T-helper 1 cell treated with Interleukin-12 subunit alpha and Interleukin-12 subunit beta and Interleukin-4 antibody, amounts not matched to agents 30 μg/mL and 1 μg/mL, for 36 hours (primary cell): ENCODE measurements around the gene DTX1.

Experiments used
- H3K27ac Mint-ChIP-seq: one replicate; pipeline ENCODE4 v1.8.0; 2021; ENCODE audit warnings: mild to moderate bottlenecking, mixed read lengths
- H3K27me3 Mint-ChIP-seq: one replicate; pipeline ENCODE4 v1.8.0; 2021; ENCODE audit warnings: low read depth, mixed read lengths
- H3K36me3 Mint-ChIP-seq: one replicate; pipeline ENCODE4 v1.8.0; 2021; ENCODE audit warnings: low read depth, mixed read lengths
- H3K4me1 Mint-ChIP-seq: one replicate; pipeline ENCODE4 v1.8.0; 2021; ENCODE audit warnings: low read depth, mixed read lengths
- H3K4me3 Mint-ChIP-seq: one replicate; pipeline ENCODE4 v1.8.0; 2021; ENCODE audit warnings: mild to moderate bottlenecking, moderate library complexity, mixed read lengths
- H3K9me3 Mint-ChIP-seq: one replicate; pipeline ENCODE4 v1.8.0; 2021; ENCODE audit warnings: mixed read lengths

DTX1 gene

GRCh38 chr12:113091506-113091905, 35.0 kb downstream of the DTX1 start:
- no peaks in the 10 kb centered on the region for H3K36me3 Mint-ChIP-seq
- peaks cover 17% of the 10 kb centered on the region for H3K4me1 Mint-ChIP-seq
- H3K27ac Mint-ChIP-seq, result no peak overlapping the region
- no peaks in the 10 kb centered on the region for H3K27me3 Mint-ChIP-seq
- H3K9me3 Mint-ChIP-seq, result no peaks in the 10 kb centered on the region
- no peak overlapping the region for H3K4me3 Mint-ChIP-seq

DNA sequence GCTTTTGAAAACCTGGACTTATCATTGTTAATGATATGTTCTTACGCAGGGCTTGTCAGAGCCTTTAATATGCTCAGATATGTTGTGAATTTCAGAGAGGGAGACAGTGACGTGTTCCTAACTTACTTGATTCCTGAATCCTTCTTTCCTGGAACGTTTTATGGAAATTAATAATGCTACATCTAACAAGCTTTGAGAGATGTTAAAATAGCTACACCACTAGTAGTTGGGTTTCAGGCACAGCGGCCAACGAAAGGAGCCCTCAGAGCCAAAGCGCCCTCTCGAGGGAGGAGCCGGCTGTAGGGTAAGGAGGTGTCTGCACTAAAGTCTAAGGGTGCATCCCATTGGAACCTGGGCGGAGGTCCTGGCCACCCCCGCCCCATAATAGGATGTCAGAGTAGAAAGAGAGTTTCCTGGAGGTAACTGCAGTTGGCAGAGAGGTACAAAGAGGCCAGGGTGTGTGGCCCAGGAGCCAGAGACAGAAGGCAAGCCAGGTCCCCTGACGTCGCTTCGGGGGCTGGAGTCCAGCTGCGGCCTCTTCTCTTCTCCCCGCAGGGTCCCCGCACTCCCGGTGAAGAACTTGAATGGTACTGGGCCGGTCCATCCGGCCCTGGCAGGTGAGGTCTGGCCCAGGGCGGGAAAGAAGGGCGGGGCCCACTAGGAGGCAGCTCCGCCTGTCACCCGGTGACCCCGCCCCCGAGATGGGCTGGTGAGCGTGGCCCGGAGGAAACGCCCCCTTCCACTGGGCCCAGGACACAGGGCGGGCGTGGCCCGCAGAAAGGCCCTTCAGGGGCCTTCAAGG, 36.3 kb downstream of the DTX1 start:
- H3K4me1 Mint-ChIP-seq, result peaks cover 12% of the 10 kb centered on the region
- H3K36me3 Mint-ChIP-seq, result no peaks in the 10 kb centered on the region
- no peak overlapping the region for H3K27ac Mint-ChIP-seq
- no peaks in the 10 kb centered on the region for H3K27me3 Mint-ChIP-seq
- no peaks in the 10 kb centered on the region for H3K9me3 Mint-ChIP-seq
- H3K4me3 Mint-ChIP-seq, result no peak overlapping the region

GRCh38 chr12:113093409-113094101, 37.0 kb downstream of the DTX1 start:
- H3K36me3 Mint-ChIP-seq, result no peaks in the 10 kb centered on the region
- no peak overlapping the region for H3K4me3 Mint-ChIP-seq
- H3K27ac Mint-ChIP-seq, result no peak overlapping the region
- H3K4me1 Mint-ChIP-seq, result peaks cover 15% of the 10 kb centered on the region
- H3K27me3 Mint-ChIP-seq, result no peaks in the 10 kb centered on the region
- no peaks in the 10 kb centered on the region for H3K9me3 Mint-ChIP-seq

- no peaks in the 10 kb centered on the region for H3K36me3 Mint-ChIP-seq
These were observed 38.2 kb downstream of the DTX1 start for GRCh38 chr12:113094738-113095137.

DNA sequence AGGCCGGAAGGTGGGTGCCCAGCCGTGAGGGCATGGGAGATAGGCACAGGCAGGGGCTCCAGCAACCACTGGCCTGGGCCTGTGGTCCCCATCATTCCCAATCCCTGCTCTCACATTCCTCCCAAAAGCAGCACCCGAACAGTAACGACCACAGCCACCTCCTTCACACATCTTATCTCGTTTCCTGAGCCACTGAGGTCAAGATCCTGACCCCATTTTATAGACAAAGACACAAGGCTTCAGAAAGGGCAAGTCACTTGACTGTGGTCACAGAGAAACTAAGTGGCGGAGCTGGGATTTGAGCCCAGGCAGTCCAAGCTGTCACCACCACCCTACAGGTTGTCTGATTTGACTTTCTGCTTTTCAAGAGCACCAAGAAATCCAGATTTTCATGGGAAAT, 38.9 kb downstream of the DTX1 start:
- H3K27ac Mint-ChIP-seq, result no peak overlapping the region
- H3K36me3 Mint-ChIP-seq, result no peaks in the 10 kb centered on the region
- no peaks in the 10 kb centered on the region for H3K27me3 Mint-ChIP-seq
- H3K4me1 Mint-ChIP-seq, result peaks cover 2% of the 10 kb centered on the region
- H3K9me3 Mint-ChIP-seq, result no peaks in the 10 kb centered on the region
- H3K4me3 Mint-ChIP-seq, result no peak overlapping the region

More at GRCh38 chr12:113094738-113095137, 38.2 kb downstream of the DTX1 start:
- H3K4me3 Mint-ChIP-seq, result no peak overlapping the region
- no peaks in the 10 kb centered on the region for H3K9me3 Mint-ChIP-seq
- H3K4me1 Mint-ChIP-seq, result peaks cover 6% of the 10 kb centered on the region
- H3K27ac Mint-ChIP-seq, result no peak overlapping the region
- H3K27me3 Mint-ChIP-seq, result no peaks in the 10 kb centered on the region

DNA sequence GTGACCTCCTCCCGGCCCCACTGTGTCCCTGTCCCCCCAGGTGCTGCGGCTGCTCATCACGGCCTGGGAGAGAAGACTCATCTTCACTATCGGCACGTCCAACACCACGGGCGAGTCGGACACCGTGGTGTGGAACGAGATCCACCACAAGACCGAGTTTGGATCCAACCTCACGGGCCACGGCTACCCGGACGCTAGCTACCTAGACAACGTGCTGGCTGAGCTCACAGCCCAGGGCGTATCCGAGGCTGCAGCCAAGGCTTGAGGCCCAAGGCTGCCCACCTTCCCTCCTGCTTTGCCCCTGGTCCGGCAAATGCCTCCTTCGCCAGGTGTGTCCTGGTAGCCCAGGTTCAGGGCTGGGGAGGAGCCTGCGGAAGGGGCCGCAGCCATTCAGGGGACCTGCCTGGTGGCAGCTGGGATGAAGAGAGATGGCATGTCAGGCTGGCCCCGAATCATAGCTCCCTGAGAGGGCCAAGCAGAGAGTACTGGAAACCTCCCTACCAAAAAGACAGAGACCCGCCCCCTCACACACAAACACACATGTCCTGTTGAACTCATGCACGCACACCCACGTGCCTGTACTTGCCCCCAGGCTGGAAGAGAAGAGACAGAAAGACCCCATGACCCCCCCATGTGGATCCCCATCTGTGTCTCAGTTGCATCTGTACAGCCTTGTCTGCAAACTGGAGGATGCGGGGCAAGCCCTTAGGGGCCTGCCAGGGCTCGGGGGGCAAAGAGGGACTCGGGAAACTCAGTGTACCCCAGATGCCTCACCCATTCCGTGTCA, 40.3 kb downstream of the DTX1 start:
- Mint-ChIP-seq H3K27me3 (no peaks in the 10 kb centered on the region), H3K4me3 (no peak overlapping the region), H3K9me3 (no peaks in the 10 kb centered on the region), H3K4me1 (peaks cover 2% of the 10 kb centered on the region), H3K27ac (no peak overlapping the region), H3K36me3 (no peaks in the 10 kb centered on the region)

DNA sequence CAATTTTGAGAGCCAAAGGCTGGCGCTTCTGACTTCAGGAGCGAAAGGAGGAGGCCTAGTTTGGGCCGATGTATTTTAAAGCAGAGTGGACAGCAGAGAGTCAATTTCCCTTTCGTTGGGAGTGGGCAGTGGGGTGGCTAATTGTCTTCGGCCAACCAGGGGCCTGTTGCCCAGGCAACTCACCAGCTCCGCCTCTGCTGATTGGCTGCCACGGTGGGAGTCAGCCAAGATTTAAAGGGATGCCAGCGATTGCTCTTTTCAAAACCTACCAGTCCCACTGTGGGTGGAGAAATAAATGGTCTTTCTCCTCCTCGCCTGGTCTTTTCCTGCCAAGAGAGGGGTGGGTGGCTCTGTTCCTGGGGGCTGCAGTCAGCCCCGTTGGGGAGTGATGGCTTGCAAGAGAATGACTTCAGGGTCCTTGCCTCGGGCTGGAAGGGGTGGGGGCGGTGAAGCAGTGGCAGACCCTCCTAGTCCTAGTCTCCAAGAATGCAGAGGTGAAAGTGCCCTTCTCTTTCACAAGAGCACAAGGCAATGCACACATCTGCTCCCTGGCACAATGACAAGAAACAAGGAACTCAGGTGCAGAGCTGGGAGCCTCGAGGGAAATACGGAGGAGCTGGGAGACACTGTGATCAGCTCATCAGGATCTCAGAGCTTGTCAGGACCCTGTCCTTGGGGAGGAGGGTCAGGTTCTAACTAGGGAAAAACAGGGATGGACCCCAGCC, 41.3 kb downstream of the DTX1 start:
- no peaks in the 10 kb centered on the region for H3K9me3 Mint-ChIP-seq
- H3K27ac Mint-ChIP-seq, result no peak overlapping the region
- no peak overlapping the region for H3K4me3 Mint-ChIP-seq
- H3K27me3 Mint-ChIP-seq, result no peaks in the 10 kb centered on the region
- H3K4me1 Mint-ChIP-seq, result peaks cover 5% of the 10 kb centered on the region
- no peaks in the 10 kb centered on the region for H3K36me3 Mint-ChIP-seq

- no peak overlapping the region for H3K27ac Mint-ChIP-seq
- no peak overlapping the region for H3K4me3 Mint-ChIP-seq
These were observed 42.0 kb downstream of the DTX1 start for GRCh38 chr12:113098441-113099028.

DNA sequence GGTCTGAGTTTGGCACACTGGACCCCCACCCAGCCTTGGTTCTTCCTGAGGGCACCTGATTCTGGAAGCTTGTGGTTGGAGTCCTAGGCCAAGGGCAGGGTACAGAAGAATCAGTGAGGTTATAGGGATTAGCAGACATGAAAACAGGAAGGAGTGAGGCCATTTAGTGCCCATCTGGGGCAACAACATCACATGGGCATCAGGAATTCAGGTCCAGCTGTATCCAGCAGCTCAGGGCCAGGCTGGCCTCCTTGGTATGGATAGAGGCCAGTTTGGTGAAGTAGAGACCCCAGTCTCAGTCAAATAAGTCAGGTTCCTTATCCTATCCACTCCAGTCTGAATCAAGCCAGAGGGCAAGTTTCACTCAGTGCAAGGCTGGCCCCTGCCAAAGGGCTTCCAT, 42.8 kb downstream of the DTX1 start:
- H3K27ac Mint-ChIP-seq, result no peak overlapping the region
- no peaks in the 10 kb centered on the region for H3K27me3 Mint-ChIP-seq
- no peaks in the 10 kb centered on the region for H3K36me3 Mint-ChIP-seq
- H3K9me3 Mint-ChIP-seq, result no peaks in the 10 kb centered on the region
- no peak overlapping the region for H3K4me3 Mint-ChIP-seq
- H3K4me1 Mint-ChIP-seq, result peaks cover 7% of the 10 kb centered on the region

More at GRCh38 chr12:113098441-113099028, 42.0 kb downstream of the DTX1 start:
- Mint-ChIP-seq H3K4me1 (peaks cover 6% of the 10 kb centered on the region), H3K36me3 (no peaks in the 10 kb centered on the region), H3K27me3 (no peaks in the 10 kb centered on the region), H3K9me3 (no peaks in the 10 kb centered on the region)

GRCh38 chr12:113099764-113100163, 43.2 kb downstream of the DTX1 start:
- peaks cover 7% of the 10 kb centered on the region for H3K4me1 Mint-ChIP-seq
- H3K4me3 Mint-ChIP-seq, result no peak overlapping the region
- peaks cover 2% of the 10 kb centered on the region for H3K27me3 Mint-ChIP-seq
- no peaks in the 10 kb centered on the region for H3K36me3 Mint-ChIP-seq
- no peak overlapping the region for H3K27ac Mint-ChIP-seq
- H3K9me3 Mint-ChIP-seq, result no peaks in the 10 kb centered on the region

DNA sequence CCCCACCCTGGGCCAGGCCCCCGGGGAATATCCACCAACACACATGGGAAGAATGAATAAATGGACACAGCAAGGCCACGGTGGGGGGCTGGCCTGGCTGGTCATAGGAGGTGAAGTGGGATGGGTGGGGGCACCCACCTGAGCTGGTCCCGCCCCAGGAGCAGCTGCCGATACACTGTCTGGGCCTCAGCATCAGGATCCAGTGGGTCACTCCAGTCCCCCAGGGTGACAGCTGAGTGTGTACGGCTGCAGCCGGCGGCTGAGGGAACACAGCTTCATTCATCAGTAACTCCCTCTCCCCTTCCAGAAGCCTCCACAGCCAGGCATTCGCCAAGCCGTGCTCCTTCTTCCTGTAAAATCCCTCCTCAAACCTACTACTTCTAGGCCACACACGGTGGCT, 45.2 kb downstream of the DTX1 start:
- Mint-ChIP-seq H3K9me3 (no peaks in the 10 kb centered on the region), H3K4me3 (no peak overlapping the region), H3K4me1 (peaks cover 7% of the 10 kb centered on the region), H3K27me3 (peaks cover 5% of the 10 kb centered on the region), H3K27ac (no peak overlapping the region), H3K36me3 (no peaks in the 10 kb centered on the region)

DNA sequence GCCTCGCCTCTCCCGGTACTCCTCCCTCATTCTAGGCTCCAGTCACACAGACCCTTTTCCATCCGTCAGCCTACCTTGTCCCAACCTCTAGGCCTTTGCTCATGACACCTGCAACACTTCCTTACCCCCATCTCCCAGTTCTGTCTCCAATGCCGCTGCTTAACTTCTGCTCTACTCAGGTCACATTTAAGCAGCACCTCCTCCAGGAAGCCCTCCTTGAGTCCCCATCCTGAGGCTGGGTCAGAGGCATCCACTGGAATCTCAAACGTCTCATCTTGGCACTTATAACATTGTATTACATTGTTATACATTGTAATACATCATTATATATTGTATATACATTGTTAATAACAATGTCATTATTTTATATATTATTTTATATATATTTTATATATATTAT, 46.3 kb downstream of the DTX1 start:
- no peak overlapping the region for H3K4me3 Mint-ChIP-seq

GRCh38 chr12:113103756-113104450, 47.4 kb downstream of the DTX1 start:
- peaks cover 6% of the 10 kb centered on the region for H3K4me1 Mint-ChIP-seq
- H3K36me3 Mint-ChIP-seq, result no peaks in the 10 kb centered on the region
- H3K4me3 Mint-ChIP-seq, result peak overlapping the region; percentile 51
- H3K27me3 Mint-ChIP-seq, result peaks cover 5% of the 10 kb centered on the region
- no peaks in the 10 kb centered on the region for H3K9me3 Mint-ChIP-seq
- H3K27ac Mint-ChIP-seq, result no peak overlapping the region

More for the DNA sequence above, 46.3 kb downstream of the DTX1 start:
- Mint-ChIP-seq H3K27ac (no peak overlapping the region), H3K9me3 (no peaks in the 10 kb centered on the region), H3K36me3 (no peaks in the 10 kb centered on the region), H3K27me3 (peaks cover 5% of the 10 kb centered on the region), H3K4me1 (peaks cover 7% of the 10 kb centered on the region)
